PFSK-1 (cell line): ENCODE measurements around the gene IZUMO1.

Source experiments
- FOXP2 ChIP-seq: optimal IDR thresholded peaks from 2 replicates; pipeline ENCODE3; 2011; ENCODE audit warnings: borderline replicate concordance, control low read depth, inconsistent platforms; ENCODE audit not compliant: insufficient read depth; ENCODE audit errors: extremely low read length, extremely low read depth
- POLR2AphosphoS5 ChIP-seq: IDR thresholded peaks from 2 replicates; pipeline ENCODE4 v1.6.1; 2012; ENCODE audit warnings: low read depth, mild to moderate bottlenecking, control low read depth, low read length, moderate library complexity
- REST ChIP-seq, 2 experiments: IDR thresholded peaks; 2 replicates each; pipeline versions ENCODE4 v1.6.1 to v1.8.0; 2011 to 2012; ENCODE audit warnings: low read depth in 2 of 2, low read length in 2 of 2, control low read depth in 1 of 2, inconsistent platforms in 1 of 2, mild to moderate bottlenecking in 1 of 2, moderate library complexity in 1 of 2; ENCODE audit not compliant: insufficient read depth in 1 of 2
- SIN3A ChIP-seq: IDR thresholded peaks from 2 replicates; pipeline ENCODE4 v1.6.1; 2012; ENCODE audit warnings: mild to moderate bottlenecking, low read length, moderate library complexity, borderline replicate concordance; ENCODE audit not compliant: insufficient read depth
- TAF1 ChIP-seq: IDR thresholded peaks from 2 replicates; pipeline ENCODE4 v1.6.1; 2012; ENCODE audit warnings: low read length, control low read depth, borderline replicate concordance; ENCODE audit not compliant: insufficient read depth

GRCh38 chr19:48696353-48697010 is 50.2 kb downstream of the IZUMO1 start:
- no peak for TF ChIP-seq TAF1
- no peak for TF ChIP-seq POLR2AphosphoS5
- TF ChIP-seq REST (IDR thresholded peaks at IDR 0.05; ENCODE audit: insufficient read depth in 1 of 2, low read depth in 2 of 2, low read length in 2 of 2): no peak
- no peak for TF ChIP-seq FOXP2
- TF ChIP-seq SIN3A: no peak
